WTC11 (cell line): Measurements from ENCODE around the gene HINT3. TPM values are rescaled to one million over a fixed set of nuclear protein-coding genes. Genes with fewer than 3 reads are reported as not detected.

ENCODE experiments used
- ATAC-seq: fragments of 200-7000 bp; cut with Tn5 transposase; 2 replicates; pipeline ENCODE4 v1.10.0; 2021; ENCODE audit warnings: mild to moderate bottlenecking, moderate library complexity
- CTCF ChIA-PET: fragments of 300-600 bp; sonication (Branson Sonifier 250); formaldehyde crosslinking; loops from one replicate; lab custom pipeline; 2021; ENCODE audit warnings: antibody characterized with exemption; lab: Charles Lee
- POLR2A ChIA-PET: fragments of 350-600 bp; sonication (Branson Sonifier 250); formaldehyde crosslinking; loops from one replicate; lab custom pipeline; 2021; ENCODE audit warnings: antibody characterized with exemption; lab: Charles Lee
- DNase-seq: peaks from one replicate; pipeline ENCODE4 v3.0.0; 2021; ENCODE audit warnings: low spot score
- H3K27ac Mint-ChIP-seq: 2 replicates; pipeline ENCODE4 v1.8.0; 2021; ENCODE audit warnings: mixed read lengths
- H3K27me3 Mint-ChIP-seq: 2 replicates; pipeline ENCODE4 v1.8.0; 2021; ENCODE audit warnings: low read depth, mild to moderate bottlenecking, moderate library complexity, mixed read lengths
- H3K36me3 Mint-ChIP-seq: 2 replicates; pipeline ENCODE4 v1.8.0; 2021; ENCODE audit warnings: mixed read lengths
- H3K4me1 Mint-ChIP-seq: 2 replicates; pipeline ENCODE4 v1.8.0; 2022; ENCODE audit warnings: mixed read lengths
- H3K4me3 Mint-ChIP-seq: 2 replicates; pipeline ENCODE4 v1.8.0; 2021; ENCODE audit warnings: mild to moderate bottlenecking, moderate library complexity, mixed read lengths
- H3K9me3 Mint-ChIP-seq: 2 replicates; pipeline ENCODE4 v1.8.0; 2021; ENCODE audit warnings: mixed read lengths
- ARID4B ChIP-seq: sonication (generic); formaldehyde crosslinking; IDR thresholded peaks from 2 replicates; pipeline ENCODE4 v1.8.0; 2023; ENCODE audit warnings: missing genetic modification reagents, mild to moderate bottlenecking, borderline replicate concordance
- CBFB ChIP-seq: sonication (generic); formaldehyde crosslinking; IDR thresholded peaks from 2 replicates; pipeline ENCODE4 v1.8.1; 2022; ENCODE audit warnings: mild to moderate bottlenecking, low read depth, missing genetic modification reagents
- E2F1 ChIP-seq: sonication (generic); formaldehyde crosslinking; IDR thresholded peaks from 2 replicates; pipeline ENCODE4 v1.8.0; 2022; ENCODE audit warnings: mild to moderate bottlenecking, missing genetic modification reagents
- EMX1 ChIP-seq: fragments of 250-450 bp; sonication (Bioruptor Pico); IDR thresholded peaks from 2 replicates; pipeline ENCODE4 v1.8.0; 2021; ENCODE audit warnings: mild to moderate bottlenecking
- HMGA2 ChIP-seq: fragments of 250-450 bp; sonication (Bioruptor Pico); IDR thresholded peaks from 2 replicates; pipeline ENCODE4 v1.4.0; 2021; ENCODE audit warnings: mild to moderate bottlenecking, moderate library complexity
- KAT7 ChIP-seq: sonication (generic); formaldehyde crosslinking; IDR thresholded peaks from 2 replicates; pipeline ENCODE4 v1.8.1; 2023; ENCODE audit warnings: missing genetic modification reagents, mild to moderate bottlenecking, borderline replicate concordance
- MAX ChIP-seq: sonication (generic); formaldehyde crosslinking; IDR thresholded peaks from 2 replicates; pipeline ENCODE4 v1.8.0; 2022; ENCODE audit warnings: mild to moderate bottlenecking, missing genetic modification reagents
- MYBL2 ChIP-seq: sonication (generic); formaldehyde crosslinking; IDR thresholded peaks from 2 replicates; pipeline ENCODE4 v1.8.1; 2023; ENCODE audit warnings: mild to moderate bottlenecking, moderate library complexity, missing genetic modification reagents
- NFE2L1 ChIP-seq: sonication (generic); formaldehyde crosslinking; IDR thresholded peaks from 2 replicates; pipeline ENCODE4 v1.8.1; 2023; ENCODE audit warnings: missing genetic modification reagents
- NR3C1 ChIP-seq: sonication (generic); formaldehyde crosslinking; conservative IDR thresholded peaks from 2 replicates; pipeline ENCODE4 v1.8.1; 2023; ENCODE audit warnings: low read depth, mild to moderate bottlenecking, missing genetic modification reagents
- PRRX2 ChIP-seq: fragments of 250-450 bp; sonication (Bioruptor Pico); IDR thresholded peaks from 2 replicates; pipeline ENCODE4 v1.8.0; 2021; ENCODE audit warnings: mild to moderate bottlenecking
- RORB ChIP-seq: fragments of 250-450 bp; sonication (Bioruptor Pico); IDR thresholded peaks from 2 replicates; pipeline ENCODE4 v1.9.0; 2021; ENCODE audit warnings: mild to moderate bottlenecking
- SMAD4 ChIP-seq: sonication (generic); formaldehyde crosslinking; IDR thresholded peaks from 2 replicates; pipeline ENCODE4 v1.8.0; 2022; ENCODE audit warnings: mild to moderate bottlenecking, missing genetic modification reagents
- STAT6 ChIP-seq: sonication (generic); formaldehyde crosslinking; conservative IDR thresholded peaks from 2 replicates; pipeline ENCODE4 v1.8.1; 2023; ENCODE audit warnings: mild to moderate bottlenecking, low read depth, missing genetic modification reagents, moderate library complexity
- ZNF121 ChIP-seq: sonication (generic); formaldehyde crosslinking; IDR thresholded peaks from 2 replicates; pipeline ENCODE4 v1.8.0; 2023; ENCODE audit warnings: missing genetic modification reagents
- ZNF317 ChIP-seq: sonication (generic); formaldehyde crosslinking; IDR thresholded peaks from 2 replicates; pipeline ENCODE4 v1.8.1; 2023; ENCODE audit warnings: low read depth, mild to moderate bottlenecking, moderate library complexity, missing genetic modification reagents, borderline replicate concordance
- total RNA-seq: library from RNA; stranded (reverse); gene quantifications from 3 replicates; pipeline ENCODE4 v1.2.3, GENCODE V29; 2021
- TF ChIP-seq, protein P1 (sequence below): fragments of 200-600 bp; IDR thresholded peaks from 2 replicates; pipeline ENCODE4 v1.8.0; 2022; ENCODE audit warnings: antibody characterized with exemption
- TF ChIP-seq, protein P2 (sequence below): sonication (generic); formaldehyde crosslinking; IDR thresholded peaks from 2 replicates; pipeline ENCODE4 v1.8.1; 2023; ENCODE audit warnings: mild to moderate bottlenecking, missing genetic modification reagents, moderate library complexity
- TF ChIP-seq, protein P3 (sequence below): sonication (generic); formaldehyde crosslinking; IDR thresholded peaks from 2 replicates; pipeline ENCODE4 v1.8.1; 2023; ENCODE audit warnings: mild to moderate bottlenecking, missing genetic modification reagents, moderate library complexity
- TF ChIP-seq, protein P4 (sequence below): sonication (generic); formaldehyde crosslinking; IDR thresholded peaks from 2 replicates; pipeline ENCODE4 v1.8.0; 2022; ENCODE audit warnings: missing genetic modification reagents

The HINT3 gene
- total RNA-seq, 1 experiment from 2014 or later = 9.4 TPM

GRCh38 chr6:125974214-125974866, 17.8 kb downstream of the HINT3 start (continued):
- TF ChIP-seq ARID4B (no peak), E2F1 (no peak), PRRX2 (CRISPR knock-in tag) (no peak), ZNF317 (CRISPR knock-in tag) (no peak)

GRCh38 chr6:125979101-125979500, 22.5 kb downstream of the HINT3 start:
- Mint-ChIP-seq H3K9me3 (no peaks in the 10 kb centered on the region), H3K27ac (no peak overlapping the region), H3K4me1 (no peaks in the 10 kb centered on the region), H3K27me3 (no peaks in the 10 kb centered on the region), H3K4me3 (no peak overlapping the region), H3K36me3 (no peaks in the 10 kb centered on the region)
- CTCF ChIA-PET = no interaction called here
- TF ChIP-seq SMAD4 (no peak), CBFB (no peak), PRRX2 (CRISPR knock-in tag) (no peak), MAX (no peak), KAT7 (CRISPR knock-in tag) (no peak), MYBL2 (no peak), HMGA2 (no peak), NFE2L1 (CRISPR knock-in tag) (no peak), RORB (CRISPR knock-in tag) (no peak), NR3C1 (CRISPR knock-in tag) (no peak), STAT6 (CRISPR knock-in tag) (no peak), EMX1 (CRISPR knock-in tag) (no peak), ZNF121 (no peak)
- TF ChIP-seq, protein P1, sequence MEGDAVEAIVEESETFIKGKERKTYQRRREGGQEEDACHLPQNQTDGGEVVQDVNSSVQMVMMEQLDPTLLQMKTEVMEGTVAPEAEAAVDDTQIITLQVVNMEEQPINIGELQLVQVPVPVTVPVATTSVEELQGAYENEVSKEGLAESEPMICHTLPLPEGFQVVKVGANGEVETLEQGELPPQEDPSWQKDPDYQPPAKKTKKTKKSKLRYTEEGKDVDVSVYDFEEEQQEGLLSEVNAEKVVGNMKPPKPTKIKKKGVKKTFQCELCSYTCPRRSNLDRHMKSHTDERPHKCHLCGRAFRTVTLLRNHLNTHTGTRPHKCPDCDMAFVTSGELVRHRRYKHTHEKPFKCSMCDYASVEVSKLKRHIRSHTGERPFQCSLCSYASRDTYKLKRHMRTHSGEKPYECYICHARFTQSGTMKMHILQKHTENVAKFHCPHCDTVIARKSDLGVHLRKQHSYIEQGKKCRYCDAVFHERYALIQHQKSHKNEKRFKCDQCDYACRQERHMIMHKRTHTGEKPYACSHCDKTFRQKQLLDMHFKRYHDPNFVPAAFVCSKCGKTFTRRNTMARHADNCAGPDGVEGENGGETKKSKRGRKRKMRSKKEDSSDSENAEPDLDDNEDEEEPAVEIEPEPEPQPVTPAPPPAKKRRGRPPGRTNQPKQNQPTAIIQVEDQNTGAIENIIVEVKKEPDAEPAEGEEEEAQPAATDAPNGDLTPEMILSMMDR = no peak
- TF ChIP-seq, protein P2, sequence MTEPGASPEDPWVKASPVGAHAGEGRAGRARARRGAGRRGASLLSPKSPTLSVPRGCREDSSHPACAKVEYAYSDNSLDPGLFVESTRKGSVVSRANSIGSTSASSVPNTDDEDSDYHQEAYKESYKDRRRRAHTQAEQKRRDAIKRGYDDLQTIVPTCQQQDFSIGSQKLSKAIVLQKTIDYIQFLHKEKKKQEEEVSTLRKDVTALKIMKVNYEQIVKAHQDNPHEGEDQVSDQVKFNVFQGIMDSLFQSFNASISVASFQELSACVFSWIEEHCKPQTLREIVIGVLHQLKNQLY = no peak
- TF ChIP-seq, protein P3, sequence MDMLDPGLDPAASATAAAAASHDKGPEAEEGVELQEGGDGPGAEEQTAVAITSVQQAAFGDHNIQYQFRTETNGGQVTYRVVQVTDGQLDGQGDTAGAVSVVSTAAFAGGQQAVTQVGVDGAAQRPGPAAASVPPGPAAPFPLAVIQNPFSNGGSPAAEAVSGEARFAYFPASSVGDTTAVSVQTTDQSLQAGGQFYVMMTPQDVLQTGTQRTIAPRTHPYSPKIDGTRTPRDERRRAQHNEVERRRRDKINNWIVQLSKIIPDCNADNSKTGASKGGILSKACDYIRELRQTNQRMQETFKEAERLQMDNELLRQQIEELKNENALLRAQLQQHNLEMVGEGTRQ (CRISPR knock-in tag) = no peak
- TF ChIP-seq, protein P4, sequence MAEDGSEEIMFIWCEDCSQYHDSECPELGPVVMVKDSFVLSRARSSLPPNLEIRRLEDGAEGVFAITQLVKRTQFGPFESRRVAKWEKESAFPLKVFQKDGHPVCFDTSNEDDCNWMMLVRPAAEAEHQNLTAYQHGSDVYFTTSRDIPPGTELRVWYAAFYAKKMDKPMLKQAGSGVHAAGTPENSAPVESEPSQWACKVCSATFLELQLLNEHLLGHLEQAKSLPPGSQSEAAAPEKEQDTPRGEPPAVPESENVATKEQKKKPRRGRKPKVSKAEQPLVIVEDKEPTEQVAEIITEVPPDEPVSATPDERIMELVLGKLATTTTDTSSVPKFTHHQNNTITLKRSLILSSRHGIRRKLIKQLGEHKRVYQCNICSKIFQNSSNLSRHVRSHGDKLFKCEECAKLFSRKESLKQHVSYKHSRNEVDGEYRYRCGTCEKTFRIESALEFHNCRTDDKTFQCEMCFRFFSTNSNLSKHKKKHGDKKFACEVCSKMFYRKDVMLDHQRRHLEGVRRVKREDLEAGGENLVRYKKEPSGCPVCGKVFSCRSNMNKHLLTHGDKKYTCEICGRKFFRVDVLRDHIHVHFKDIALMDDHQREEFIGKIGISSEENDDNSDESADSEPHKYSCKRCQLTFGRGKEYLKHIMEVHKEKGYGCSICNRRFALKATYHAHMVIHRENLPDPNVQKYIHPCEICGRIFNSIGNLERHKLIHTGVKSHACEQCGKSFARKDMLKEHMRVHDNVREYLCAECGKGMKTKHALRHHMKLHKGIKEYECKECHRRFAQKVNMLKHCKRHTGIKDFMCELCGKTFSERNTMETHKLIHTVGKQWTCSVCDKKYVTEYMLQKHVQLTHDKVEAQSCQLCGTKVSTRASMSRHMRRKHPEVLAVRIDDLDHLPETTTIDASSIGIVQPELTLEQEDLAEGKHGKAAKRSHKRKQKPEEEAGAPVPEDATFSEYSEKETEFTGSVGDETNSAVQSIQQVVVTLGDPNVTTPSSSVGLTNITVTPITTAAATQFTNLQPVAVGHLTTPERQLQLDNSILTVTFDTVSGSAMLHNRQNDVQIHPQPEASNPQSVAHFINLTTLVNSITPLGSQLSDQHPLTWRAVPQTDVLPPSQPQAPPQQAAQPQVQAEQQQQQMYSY = no peak
- no peak for ATAC-seq
- POLR2A ChIA-PET = no interaction called here
- no peak for DNase-seq
